Keratinocyte (primary cell): Measurements from ENCODE around the gene NLRC3.

Experiments used
- CTCF ChIP-seq, 3 experiments: IDR thresholded peaks in 1 of 3; conservative IDR thresholded peaks in 1 of 3; optimal IDR thresholded peaks in 1 of 3; 2 replicates in 2 of 3; 3 replicates in 1 of 3; pipeline versions ENCODE3 to v1.5.1; 2011; ENCODE audit warnings: low read length in 3 of 3, mild to moderate bottlenecking in 3 of 3, moderate library complexity in 2 of 3, control low read depth in 1 of 3, inconsistent platforms in 1 of 3; ENCODE audit not compliant: insufficient read depth in 2 of 3; ENCODE audit errors: extremely low read depth in 1 of 3
- EZH2 ChIP-seq: IDR thresholded peaks from one replicate; pipeline ENCODE4 v1.6.1; 2012; ENCODE audit warnings: inconsistent platforms, mild to moderate bottlenecking, low read length, moderate library complexity

GRCh38 chr16:3625911-3626732 is 48.9 kb upstream of the NLRC3 start:
- TF ChIP-seq CTCF (optimal IDR thresholded peaks at IDR 0.05 in 1 of 3, IDR thresholded peaks at IDR 0.05 in 1 of 3, conservative IDR thresholded peaks at IDR 0.05 in 1 of 3; ENCODE audit: extremely low read depth in 1 of 3, insufficient read depth in 2 of 3, low read length in 3 of 3), result no peak
- TF ChIP-seq EZH2, result no peak
